Activated B cell treated with CpG ODN at 0.5 μM for 24 hours (primary cell): Measurements from ENCODE around the gene TAB3. TPM values are rescaled to one million over a fixed set of nuclear protein-coding genes. Genes with fewer than 3 reads are reported as not detected.

ENCODE experiments used
- ATAC-seq: fragments of 200-7000 bp; cut with Tn5 transposase; one replicate; pipeline ENCODE4 v1.10.0; 2021; ENCODE audit warnings: low read depth, mild to moderate bottlenecking, moderate library complexity
- CTCF ChIA-PET: fragments of 350-600 bp; sonication (Branson Sonifier 250); formaldehyde crosslinking; loops from one replicate; lab custom pipeline; 2021; ENCODE audit warnings: antibody characterized with exemption; lab: Charles Lee
- POLR2A ChIA-PET: fragments of 350-600 bp; sonication (Branson Sonifier 250); formaldehyde crosslinking; loops from one replicate; lab custom pipeline; 2021; ENCODE audit warnings: antibody characterized with exemption; lab: Charles Lee
- DNase-seq: peaks from one replicate; pipeline ENCODE4 v3.0.0; 2022
- H3K27ac Mint-ChIP-seq: one replicate; pipeline ENCODE4 v1.8.0; 2020; ENCODE audit warnings: mixed read lengths
- H3K27me3 Mint-ChIP-seq: one replicate; pipeline ENCODE4 v1.8.0; 2021; ENCODE audit warnings: mixed read lengths
- H3K36me3 Mint-ChIP-seq: one replicate; pipeline ENCODE4 v1.8.0; 2021; ENCODE audit warnings: low read depth, mixed read lengths
- H3K4me1 Mint-ChIP-seq: one replicate; pipeline ENCODE4 v1.8.0; 2021; ENCODE audit warnings: mixed read lengths
- H3K4me3 Mint-ChIP-seq: one replicate; pipeline ENCODE4 v1.8.0; 2020; ENCODE audit warnings: mild to moderate bottlenecking, mixed read lengths
- H3K9me3 Mint-ChIP-seq: one replicate; pipeline ENCODE4 v1.8.0; 2020; ENCODE audit warnings: mixed read lengths
- intact Hi-C: fragments of 100-400 bp; cut with micrococcal nuclease; formaldehyde crosslinking; loops from one replicate; pipeline ENCODE4 v1.15.1; 2024
- total RNA-seq: library from RNA; stranded (reverse); gene quantifications from 2 replicates; pipeline ENCODE4 v1.2.3, GENCODE V29; 2022
- TF ChIP-seq, protein P1 (sequence below): fragments of 200-600 bp; IDR thresholded peaks from one replicate; pipeline ENCODE4 v1.8.0; 2022; ENCODE audit warnings: antibody characterized with exemption, mild to moderate bottlenecking

Gene TAB3
- total RNA-seq, 1 donor from 2014 or later: 23.9 TPM

DNA sequence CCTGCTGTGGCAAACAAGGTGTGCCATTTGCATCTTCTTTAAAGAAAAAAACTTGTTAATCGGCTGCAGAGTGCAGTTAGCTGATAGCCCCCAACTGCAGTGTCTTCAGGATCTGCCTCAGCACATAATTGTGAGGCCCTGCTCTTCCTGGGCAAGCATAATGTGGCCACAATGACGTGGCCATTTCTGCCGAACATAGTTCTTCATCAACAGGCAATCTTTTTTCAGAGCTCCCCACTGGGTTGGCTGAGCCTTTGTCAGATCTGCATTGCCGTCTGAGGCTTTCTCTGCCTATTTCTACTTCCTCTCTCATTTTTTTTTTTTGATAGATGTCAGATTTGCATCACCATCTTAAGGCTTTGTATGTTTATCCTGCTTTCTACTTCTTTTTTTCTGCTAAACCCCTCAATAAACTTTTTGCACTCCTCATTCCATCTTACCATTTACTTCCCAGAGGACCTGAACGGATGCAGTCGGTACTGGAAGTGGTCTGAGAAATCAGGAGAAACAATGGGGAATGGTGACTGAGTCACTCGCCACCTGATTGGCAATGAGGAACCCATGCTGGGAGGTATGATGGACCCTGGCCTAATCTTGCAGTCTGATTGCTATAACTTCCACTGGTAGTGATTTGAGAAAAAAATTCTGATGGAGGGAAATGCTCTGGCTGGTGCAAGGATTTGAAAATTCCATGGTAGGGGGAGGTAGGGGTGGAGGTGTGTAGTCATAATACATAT, 21.2 kb upstream of the TAB3 start:
- H3K4me3 Mint-ChIP-seq: no peak overlapping the region
- H3K27ac Mint-ChIP-seq: no peak overlapping the region
- DNase-seq (no peak), ATAC-seq (peak; percentile 28)
- CTCF ChIA-PET: no interaction called here
- intact Hi-C loops: no loop called here
- TF ChIP-seq, protein P1, sequence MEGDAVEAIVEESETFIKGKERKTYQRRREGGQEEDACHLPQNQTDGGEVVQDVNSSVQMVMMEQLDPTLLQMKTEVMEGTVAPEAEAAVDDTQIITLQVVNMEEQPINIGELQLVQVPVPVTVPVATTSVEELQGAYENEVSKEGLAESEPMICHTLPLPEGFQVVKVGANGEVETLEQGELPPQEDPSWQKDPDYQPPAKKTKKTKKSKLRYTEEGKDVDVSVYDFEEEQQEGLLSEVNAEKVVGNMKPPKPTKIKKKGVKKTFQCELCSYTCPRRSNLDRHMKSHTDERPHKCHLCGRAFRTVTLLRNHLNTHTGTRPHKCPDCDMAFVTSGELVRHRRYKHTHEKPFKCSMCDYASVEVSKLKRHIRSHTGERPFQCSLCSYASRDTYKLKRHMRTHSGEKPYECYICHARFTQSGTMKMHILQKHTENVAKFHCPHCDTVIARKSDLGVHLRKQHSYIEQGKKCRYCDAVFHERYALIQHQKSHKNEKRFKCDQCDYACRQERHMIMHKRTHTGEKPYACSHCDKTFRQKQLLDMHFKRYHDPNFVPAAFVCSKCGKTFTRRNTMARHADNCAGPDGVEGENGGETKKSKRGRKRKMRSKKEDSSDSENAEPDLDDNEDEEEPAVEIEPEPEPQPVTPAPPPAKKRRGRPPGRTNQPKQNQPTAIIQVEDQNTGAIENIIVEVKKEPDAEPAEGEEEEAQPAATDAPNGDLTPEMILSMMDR: no peak
- peaks cover 10% of the 10 kb centered on the region for H3K4me1 Mint-ChIP-seq
- no peaks in the 10 kb centered on the region for H3K9me3 Mint-ChIP-seq
- POLR2A ChIA-PET: no interaction called here
- no peaks in the 10 kb centered on the region for H3K36me3 Mint-ChIP-seq
- no peaks in the 10 kb centered on the region for H3K27me3 Mint-ChIP-seq

DNA sequence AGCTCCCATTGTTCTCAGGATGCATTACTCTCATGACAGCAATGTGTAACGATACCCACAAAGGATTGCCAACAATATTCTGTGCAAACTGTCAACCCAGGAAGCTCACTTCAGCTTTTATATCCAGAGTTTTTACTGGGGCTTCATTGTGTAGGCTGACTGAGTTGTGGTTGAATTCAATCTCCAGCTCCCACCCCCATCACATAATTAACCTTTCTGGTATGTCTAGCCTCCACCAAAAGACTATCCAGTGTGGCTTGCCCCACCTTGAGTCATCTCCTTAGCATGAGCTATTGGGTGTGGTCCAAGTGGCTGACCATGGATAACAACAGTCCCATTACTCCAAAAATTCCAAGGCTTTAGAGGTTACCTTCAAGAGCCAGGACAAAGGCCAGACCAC, 17.7 kb upstream of the TAB3 start:
- TF ChIP-seq, protein P1: no peak
- H3K4me3 Mint-ChIP-seq: no peak overlapping the region
- no peaks in the 10 kb centered on the region for H3K36me3 Mint-ChIP-seq
- peaks cover 10% of the 10 kb centered on the region for H3K4me1 Mint-ChIP-seq
- no peak overlapping the region for H3K27ac Mint-ChIP-seq
- peaks cover 2% of the 10 kb centered on the region for H3K27me3 Mint-ChIP-seq
- intact Hi-C loops: no loop called here
- ATAC-seq (no peak), DNase-seq (no peak)
- ChIA-PET POLR2A (no interaction called here), CTCF (no interaction called here)
- no peaks in the 10 kb centered on the region for H3K9me3 Mint-ChIP-seq

DNA sequence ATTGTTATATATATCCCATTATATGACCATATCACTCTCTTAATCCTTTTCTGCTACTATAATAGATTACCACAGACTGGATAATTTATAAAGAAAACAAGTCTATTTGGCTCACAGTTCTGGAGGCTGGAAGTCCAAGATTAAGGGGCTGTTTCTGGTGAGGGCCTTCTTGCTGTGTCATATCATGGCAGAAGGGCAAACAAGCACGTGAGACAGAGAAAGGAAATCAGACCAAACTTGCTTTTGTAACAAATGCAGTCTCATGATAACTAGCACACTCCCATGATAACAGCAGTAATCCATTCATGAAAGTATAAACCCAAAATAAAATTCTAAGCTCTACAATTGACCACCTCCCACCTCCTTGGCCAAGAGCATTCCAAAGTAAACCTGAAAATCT, 16.3 kb upstream of the TAB3 start:
- Mint-ChIP-seq H3K27me3 (peaks cover 2% of the 10 kb centered on the region), H3K27ac (no peak overlapping the region), H3K9me3 (no peaks in the 10 kb centered on the region), H3K4me1 (peaks cover 6% of the 10 kb centered on the region), H3K36me3 (no peaks in the 10 kb centered on the region), H3K4me3 (no peak overlapping the region)
- CTCF ChIA-PET: no interaction called here
- ATAC-seq (no peak), DNase-seq (no peak)
- TF ChIP-seq, protein P1: no peak
- POLR2A ChIA-PET: no interaction called here
- intact Hi-C loops: no loop called here

DNA sequence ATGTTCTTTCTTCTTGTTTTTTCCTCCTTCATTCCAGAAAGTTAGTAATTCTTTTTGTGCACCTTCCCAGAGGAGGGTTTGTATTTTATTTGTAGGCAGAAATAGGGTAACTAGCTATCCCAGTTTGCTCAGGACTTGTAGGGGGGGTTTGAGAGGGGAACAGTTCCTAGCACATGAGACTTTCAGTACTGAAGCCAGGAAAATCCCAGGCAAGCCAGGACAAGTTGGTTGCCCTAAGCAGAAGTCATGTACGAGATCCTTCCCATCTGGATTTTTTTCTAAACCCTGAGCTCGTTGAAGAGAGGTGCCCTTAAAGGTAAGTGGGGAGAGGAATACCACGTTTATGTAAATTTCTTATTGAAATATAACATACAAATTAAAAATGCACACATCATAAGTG, 15.6 kb upstream of the TAB3 start:
- Mint-ChIP-seq H3K27ac (no peak overlapping the region), H3K4me1 (peaks cover 2% of the 10 kb centered on the region), H3K9me3 (no peaks in the 10 kb centered on the region), H3K4me3 (no peak overlapping the region), H3K27me3 (peaks cover 2% of the 10 kb centered on the region), H3K36me3 (no peaks in the 10 kb centered on the region)
- DNase-seq (no peak), ATAC-seq (no peak)
- ChIA-PET CTCF (no interaction called here), POLR2A (no interaction called here)
- intact Hi-C loops: no loop called here
- TF ChIP-seq, protein P1: no peak

DNA sequence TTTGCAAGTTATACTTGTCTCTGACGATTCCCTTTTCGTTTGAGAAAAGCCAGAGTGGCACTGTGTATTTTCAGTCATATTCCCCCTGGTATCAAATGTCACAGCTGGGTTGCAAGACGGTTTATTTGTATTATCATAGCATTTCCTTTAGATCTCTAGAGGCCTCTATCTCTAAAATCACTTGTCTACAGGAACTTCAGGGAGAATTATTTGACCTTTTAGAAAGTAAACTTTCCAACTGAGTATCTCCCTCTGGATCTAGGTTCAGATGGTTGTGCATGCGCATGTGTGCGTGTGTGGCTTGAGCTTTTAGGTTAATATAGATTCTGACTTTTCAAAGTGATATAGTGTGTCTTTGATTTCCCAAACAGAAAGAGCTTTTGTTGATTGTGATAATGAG, 15.1 kb upstream of the TAB3 start:
- H3K27ac Mint-ChIP-seq: no peak overlapping the region
- intact Hi-C loops: no loop called here
- no peaks in the 10 kb centered on the region for H3K4me1 Mint-ChIP-seq
- no peaks in the 10 kb centered on the region for H3K9me3 Mint-ChIP-seq
- ATAC-seq (no peak), DNase-seq (no peak)
- ChIA-PET POLR2A (no interaction called here), CTCF (no interaction called here)
- H3K4me3 Mint-ChIP-seq: no peak overlapping the region
- peaks cover 2% of the 10 kb centered on the region for H3K27me3 Mint-ChIP-seq
- no peaks in the 10 kb centered on the region for H3K36me3 Mint-ChIP-seq
- TF ChIP-seq, protein P1: no peak
